Measurements from ENCODE around the gene GALNT13.

GALNT13 gene

DNA sequence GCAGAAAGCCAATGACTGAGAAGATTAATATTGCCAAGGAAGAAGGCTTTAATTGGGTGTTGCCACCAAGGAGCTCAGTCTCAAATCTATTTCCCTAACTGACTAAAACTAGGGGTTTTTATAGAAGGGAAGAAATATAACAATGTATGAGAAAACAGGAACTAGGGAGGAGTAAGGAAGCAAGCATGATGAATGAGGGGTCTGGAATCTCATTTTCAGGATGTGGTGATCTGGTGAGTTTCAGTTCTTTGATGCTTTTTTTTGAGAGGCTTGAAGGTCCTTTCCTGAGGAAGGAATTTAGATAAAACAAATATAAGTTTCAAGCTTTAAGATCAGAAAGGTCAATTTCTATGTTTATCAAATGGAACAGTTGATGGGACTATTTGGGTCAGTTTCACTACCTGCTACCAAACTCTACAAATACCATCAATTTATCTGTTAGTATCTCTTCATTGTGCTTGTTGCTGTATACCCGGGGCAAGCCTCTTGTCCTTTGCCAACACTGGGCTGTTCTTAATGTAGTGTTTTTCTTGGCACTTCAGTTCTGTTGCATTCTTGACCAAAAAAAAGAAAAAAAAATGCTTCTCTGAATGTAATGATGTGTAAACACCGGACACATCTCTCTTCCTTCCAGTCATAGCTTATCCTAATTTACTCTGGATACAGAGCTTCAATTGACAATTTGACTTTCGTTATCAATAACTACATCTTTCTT is 357.0 kb downstream of the GALNT13 start:
- Histone ChIP-seq H3K27me3 (no peaks in the 10 kb centered on the region), H3K4me2 (peak overlapping the region in 9 of 11 experiments; percentile 14 to 57 (median 38); a peak in 16 of 22 replicates)
- TF ChIP-seq Cebpa-rat (IDR thresholded peaks at IDR 0.05), result no peak

DNA sequence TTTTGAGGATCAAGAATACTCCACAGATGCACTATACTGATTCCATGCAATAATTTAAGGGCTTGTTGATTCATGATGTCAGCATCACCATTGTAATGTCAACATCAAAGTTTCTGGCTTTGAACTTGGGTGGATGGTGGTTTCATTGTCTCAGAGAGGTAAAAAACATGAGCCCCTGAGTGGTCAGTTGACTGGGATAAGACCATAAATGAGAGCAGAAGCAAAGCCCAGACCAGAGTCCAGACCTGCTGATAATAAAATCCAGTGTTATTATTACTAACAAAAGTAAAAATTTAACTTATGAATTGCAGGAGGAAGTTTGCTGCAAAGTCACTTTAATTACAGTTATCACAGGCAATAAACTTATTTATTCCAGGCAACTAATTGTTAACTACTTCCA is 358.2 kb downstream of the GALNT13 start:
- H3K4me1 ChIP-seq, result peaks cover 0 to 13% (median 11%) of the 10 kb centered on the region in 10 experiments; a peak in 18 of 20 replicates
- no peaks in the 10 kb centered on the region for H4K20me1 ChIP-seq
- peaks cover 0 to 10% (median 3%) of the 10 kb centered on the region in 11 experiments; a peak in 7 of 22 replicates for H3K9me3 ChIP-seq (replicated peaks in 1 of 11)
- H3K36me3 ChIP-seq, result no peaks in the 10 kb centered on the region
- no peak overlapping the region for H3K4me3 ChIP-seq
- no peak for TF ChIP-seq Cebpa-rat (IDR thresholded peaks at IDR 0.05)
- no peak overlapping the region for H3K4me2 ChIP-seq
- no peaks in the 10 kb centered on the region for H3K27me3 ChIP-seq
- no peak overlapping the region for H3K27ac ChIP-seq
- H3K9ac ChIP-seq, result no peak overlapping the region

More for the DNA sequence above, 357.0 kb downstream of the GALNT13 start:
- Histone ChIP-seq H3K9ac (no peak overlapping the region), H3K9me3 (replicated peaks in 1 of 11) (peaks cover 0 to 10% (median 3%) of the 10 kb centered on the region in 11 experiments; a peak in 7 of 22 replicates), H3K27ac (peak overlapping the region in 5 of 11 experiments; percentile 2 to 51 (median 25); a peak in 6 of 22 replicates), H3K36me3 (no peaks in the 10 kb centered on the region), H3K4me3 (no peak overlapping the region), H3K4me1 (peaks cover 0 to 13% (median 11%) of the 10 kb centered on the region in 10 experiments; a peak in 18 of 20 replicates), H4K20me1 (no peaks in the 10 kb centered on the region)

DNA sequence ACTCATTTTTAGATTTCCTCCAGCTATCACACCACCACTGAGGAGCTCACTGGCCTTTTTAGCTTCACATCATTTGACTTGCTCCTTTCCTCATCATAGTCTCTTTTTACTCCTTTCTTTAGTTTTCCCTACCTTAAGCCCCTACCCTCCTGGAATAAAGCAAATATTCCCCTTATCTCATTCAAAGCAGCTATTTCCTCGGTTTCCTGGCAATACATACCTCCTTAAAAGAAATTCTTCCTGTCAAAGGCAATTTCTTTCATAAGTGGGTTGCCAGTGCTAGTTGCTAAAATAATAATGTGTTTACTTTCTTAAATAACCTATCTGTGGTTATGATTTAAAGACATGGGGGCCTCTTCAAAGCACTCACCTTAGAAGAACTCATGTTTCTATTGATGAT is 359.3 kb downstream of the GALNT13 start:
- no peak overlapping the region for H3K4me3 ChIP-seq
- peaks cover 0 to 10% (median 3%) of the 10 kb centered on the region in 11 experiments; a peak in 7 of 22 replicates for H3K9me3 ChIP-seq (replicated peaks in 1 of 11)
- no peaks in the 10 kb centered on the region for H3K36me3 ChIP-seq
- TF ChIP-seq Cebpa-rat (IDR thresholded peaks at IDR 0.05), result no peak
- no peaks in the 10 kb centered on the region for H3K27me3 ChIP-seq
- no peak overlapping the region for H3K27ac ChIP-seq
- H3K9ac ChIP-seq, result no peak overlapping the region
- peaks cover 0 to 13% (median 11%) of the 10 kb centered on the region in 10 experiments; a peak in 18 of 20 replicates for H3K4me1 ChIP-seq
- H4K20me1 ChIP-seq, result no peaks in the 10 kb centered on the region
- H3K4me2 ChIP-seq, result no peak overlapping the region

DNA sequence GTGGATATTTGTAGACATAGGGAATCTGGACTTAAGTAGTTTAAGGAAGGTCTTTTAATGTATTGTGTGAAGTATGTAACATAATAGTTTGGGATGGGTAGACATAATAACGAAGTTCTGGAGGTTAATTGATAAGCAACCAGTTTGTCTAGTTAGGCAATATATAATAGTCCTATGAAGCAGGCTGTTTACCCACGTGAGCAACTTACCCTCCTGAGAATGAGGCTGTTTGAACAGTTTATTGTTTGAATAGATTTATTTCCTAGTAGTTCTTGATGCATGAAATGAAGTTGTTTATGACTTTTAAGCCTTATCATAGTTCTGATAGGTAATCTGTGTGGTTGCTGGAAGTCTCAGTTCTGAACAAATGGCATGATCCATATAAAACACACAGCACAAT is 361.5 kb downstream of the GALNT13 start:
- TF ChIP-seq Cebpa-rat (IDR thresholded peaks at IDR 0.05), result no peak
- Histone ChIP-seq H3K27me3 (no peaks in the 10 kb centered on the region), H3K27ac (no peak overlapping the region), H3K36me3 (no peaks in the 10 kb centered on the region), H3K4me2 (no peak overlapping the region), H3K9me3 (replicated peaks in 1 of 11) (peaks cover 0 to 2% (median 0%) of the 10 kb centered on the region in 11 experiments; a peak in 6 of 22 replicates), H3K4me1 (peaks cover 0 to 9% (median 9%) of the 10 kb centered on the region in 10 experiments; a peak in 18 of 20 replicates), H3K4me3 (no peak overlapping the region), H3K9ac (no peak overlapping the region), H4K20me1 (no peaks in the 10 kb centered on the region)

DNA sequence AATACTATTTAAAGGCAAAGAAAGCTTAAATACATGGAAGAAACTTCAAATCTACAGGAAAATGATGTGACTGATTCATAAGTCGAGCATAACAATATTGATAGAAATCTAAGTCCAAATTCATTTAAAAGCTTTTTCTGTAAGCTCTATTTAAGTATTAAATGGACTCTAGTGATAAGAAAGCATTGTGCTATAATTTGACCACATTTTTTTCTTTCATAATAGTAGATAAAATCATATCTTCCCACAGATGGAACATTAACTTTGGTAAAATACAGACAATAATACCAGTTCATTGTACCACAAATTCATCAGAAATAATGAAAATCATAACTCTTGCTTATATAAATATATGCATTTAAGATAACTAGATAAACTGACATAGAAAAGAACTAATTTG is 366.5 kb downstream of the GALNT13 start:
- no peak overlapping the region for H3K27ac ChIP-seq
- no peak overlapping the region for H3K9ac ChIP-seq
- no peak overlapping the region for H3K4me2 ChIP-seq
- H3K9me3 ChIP-seq (replicated peaks in 1 of 11), result peaks cover 0 to 7% (median 0%) of the 10 kb centered on the region in 11 experiments; a peak in 1 of 22 replicates
- H3K4me3 ChIP-seq, result no peak overlapping the region
- H4K20me1 ChIP-seq, result no peaks in the 10 kb centered on the region
- peaks cover 0 to 4% (median 0%) of the 10 kb centered on the region in 10 experiments; a peak in 2 of 20 replicates for H3K4me1 ChIP-seq
- H3K36me3 ChIP-seq, result no peaks in the 10 kb centered on the region
- H3K27me3 ChIP-seq, result no peaks in the 10 kb centered on the region
- no peak for TF ChIP-seq Cebpa-rat (IDR thresholded peaks at IDR 0.05)

DNA sequence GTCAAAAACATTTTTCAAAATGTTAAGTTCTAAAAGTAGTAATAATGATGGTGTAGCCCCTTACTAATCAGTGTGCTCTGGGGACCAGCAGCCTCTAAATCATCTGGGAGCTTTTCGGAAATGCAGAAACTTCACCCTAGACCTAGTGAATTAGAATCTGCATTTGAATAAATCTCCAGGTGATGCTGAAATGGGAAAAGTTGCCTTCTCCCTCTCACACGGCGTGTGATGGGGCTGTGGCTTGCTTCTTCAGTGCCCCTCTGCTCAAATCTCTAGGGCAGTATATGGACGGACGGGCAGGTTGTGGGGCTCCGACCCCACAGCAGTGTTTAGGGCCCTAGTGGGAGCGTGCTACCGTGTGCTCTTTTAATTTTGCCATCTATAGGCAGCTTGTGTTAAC is 368.6 kb downstream of the GALNT13 start:
- no peak for TF ChIP-seq Cebpa-rat (IDR thresholded peaks at IDR 0.05)
- no peak overlapping the region for H3K4me2 ChIP-seq
- no peaks in the 10 kb centered on the region for H3K27me3 ChIP-seq
- no peaks in the 10 kb centered on the region for H4K20me1 ChIP-seq
- no peak overlapping the region for H3K9ac ChIP-seq
- H3K4me3 ChIP-seq, result no peak overlapping the region
- peaks cover 0 to 7% (median 0%) of the 10 kb centered on the region in 11 experiments; a peak in 1 of 22 replicates for H3K9me3 ChIP-seq (replicated peaks in 1 of 11)
- H3K4me1 ChIP-seq, result peaks cover 0 to 4% (median 0%) of the 10 kb centered on the region in 10 experiments; a peak in 2 of 20 replicates
- H3K36me3 ChIP-seq, result no peaks in the 10 kb centered on the region
- no peak overlapping the region for H3K27ac ChIP-seq

DNA sequence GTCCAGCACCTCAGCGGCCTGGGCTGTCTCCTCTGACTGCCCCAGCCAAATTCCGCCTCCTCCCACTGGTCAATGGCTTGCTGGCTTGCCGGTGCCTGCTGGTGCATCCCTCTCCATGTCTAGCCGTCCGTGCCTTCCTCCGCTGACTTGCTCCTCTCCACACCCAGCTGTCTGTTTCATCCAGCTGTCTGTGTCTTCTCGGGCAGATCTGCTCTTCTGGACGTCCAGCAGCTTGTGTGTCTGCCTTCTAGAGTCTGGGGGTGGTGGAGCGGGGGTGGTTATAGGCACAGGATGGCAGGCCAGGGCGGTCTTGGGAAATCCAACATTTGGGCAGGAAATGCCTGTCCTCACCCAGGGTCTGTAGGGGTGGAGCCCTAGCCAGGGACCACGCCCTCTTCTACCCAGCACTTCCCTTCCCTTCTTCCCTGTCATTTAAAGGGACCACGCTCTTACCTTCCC is 369.2 kb downstream of the GALNT13 start:
- Histone ChIP-seq H3K9me3 (replicated peaks in 1 of 11) (peaks cover 0 to 7% (median 0%) of the 10 kb centered on the region in 11 experiments; a peak in 1 of 22 replicates), H3K9ac (no peak overlapping the region), H3K27ac (no peak overlapping the region), H3K36me3 (no peaks in the 10 kb centered on the region), H4K20me1 (no peaks in the 10 kb centered on the region), H3K4me1 (peaks cover 0 to 4% (median 0%) of the 10 kb centered on the region in 10 experiments; a peak in 2 of 20 replicates), H3K4me3 (no peak overlapping the region), H3K27me3 (no peaks in the 10 kb centered on the region), H3K4me2 (no peak overlapping the region; a peak in 1 of 22 replicates)
- TF ChIP-seq Cebpa-rat (IDR thresholded peaks at IDR 0.05), result no peak

DNA sequence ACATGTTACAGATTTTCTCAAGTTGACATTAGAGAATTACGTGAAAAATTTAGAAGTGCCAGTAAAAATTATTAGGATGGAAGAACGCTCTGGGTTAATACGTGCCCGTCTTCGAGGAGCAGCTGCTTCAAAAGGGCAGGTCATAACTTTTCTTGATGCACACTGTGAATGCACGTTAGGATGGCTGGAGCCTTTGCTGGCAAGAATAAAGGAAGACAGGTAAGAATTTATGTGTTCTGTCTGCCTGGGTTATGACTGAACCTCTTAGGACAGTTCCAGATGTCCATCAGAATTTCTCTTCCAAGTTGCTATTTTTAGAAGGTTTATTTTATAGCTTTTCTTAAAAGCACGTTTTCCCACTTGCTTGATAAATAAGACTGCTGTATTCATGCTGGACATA is 371.0 kb downstream of the GALNT13 start:
- Histone ChIP-seq H3K27ac (no peak overlapping the region), H3K27me3 (no peaks in the 10 kb centered on the region), H3K4me3 (no peak overlapping the region), H3K4me1 (peaks cover 0 to 4% (median 0%) of the 10 kb centered on the region in 10 experiments; a peak in 2 of 20 replicates), H4K20me1 (no peaks in the 10 kb centered on the region), H3K9ac (no peak overlapping the region), H3K4me2 (no peak overlapping the region), H3K36me3 (no peaks in the 10 kb centered on the region), H3K9me3 (replicated peaks in 1 of 11) (peaks cover 0 to 7% (median 0%) of the 10 kb centered on the region in 11 experiments; a peak in 1 of 22 replicates)
- TF ChIP-seq Cebpa-rat (IDR thresholded peaks at IDR 0.05), result no peak

DNA sequence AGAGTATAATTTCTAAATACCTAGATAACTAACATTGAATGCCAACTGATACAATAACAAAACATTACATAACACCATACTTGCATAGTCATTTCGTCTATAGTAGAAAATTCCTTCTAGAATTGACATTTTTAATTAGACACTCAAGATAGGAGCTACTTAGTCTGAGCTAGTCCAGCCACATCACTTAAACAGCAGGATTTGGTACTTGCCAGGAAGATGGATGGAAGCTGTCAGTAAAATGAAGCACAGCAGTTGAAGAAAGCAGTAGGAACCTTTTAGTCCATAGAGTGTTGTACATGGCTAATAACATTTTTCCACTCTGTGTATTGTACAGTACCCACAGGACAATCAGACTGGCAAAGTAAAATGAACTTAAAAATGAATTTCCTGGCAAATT is 372.0 kb downstream of the GALNT13 start:
- no peaks in the 10 kb centered on the region for H4K20me1 ChIP-seq
- no peaks in the 10 kb centered on the region for H3K36me3 ChIP-seq
- no peak overlapping the region for H3K4me3 ChIP-seq
- H3K4me1 ChIP-seq, result peaks cover 0 to 4% (median 0%) of the 10 kb centered on the region in 10 experiments; a peak in 2 of 20 replicates
- no peak overlapping the region for H3K9ac ChIP-seq
- H3K27me3 ChIP-seq, result no peaks in the 10 kb centered on the region
- H3K27ac ChIP-seq, result no peak overlapping the region
- H3K9me3 ChIP-seq (replicated peaks in 1 of 11), result peaks cover 0 to 7% (median 0%) of the 10 kb centered on the region in 11 experiments; a peak in 1 of 22 replicates
- TF ChIP-seq Cebpa-rat (IDR thresholded peaks at IDR 0.05), result no peak
- no peak overlapping the region for H3K4me2 ChIP-seq

Data from BLaER1 treated with 17β-estradiol and CSF1 and Interleukin-3, amounts not matched to agents 10 nM and 100 nM (cell line).